Muscle of back (tissue), 11 donors: Measurements from ENCODE around the gene TBL1XR1. TPM values are rescaled to one million over a fixed set of nuclear protein-coding genes. Genes with fewer than 3 reads are reported as not detected.
"Not testable (repeated sequence)": the region's sequence is repeated elsewhere in the genome, so short reads cannot be mapped to it uniquely, and the experiment has no call there.

Experiments used
- DNase-seq, 3 donors: peaks; one replicate each; pipeline versions ENCODE4 v3.0.0 to v3.0.0-alpha.2; 2013
- polyA plus RNA-seq, 10 donors: library from polyadenylated mRNA; unstranded; fragments of 120-200 nt; gene quantifications; one replicate each; pipeline ENCODE4 v1.2.1, GENCODE V29; 2013; ENCODE audit not compliant: insufficient read length in 10 of 10

The TBL1XR1 gene
- polyA plus RNA-seq, 10 donors: 51.7 to 89.0 (median 71.1) TPM

- no peak for DNase-seq
Observed at GRCh38 chr3:177186306-177186705, 11.0 kb downstream of the TBL1XR1 start.

GRCh38 chr3:177185035-177185574 lies 12.2 kb downstream of the TBL1XR1 start:
- DNase-seq: no peak

GRCh38 chr3:177184602-177185001 lies 12.7 kb downstream of the TBL1XR1 start:
- DNase-seq: not testable (repeated sequence)

- DNase-seq: no peak
Observed at GRCh38 chr3:177182352-177182751, 14.9 kb downstream of the TBL1XR1 start.

- no peak for DNase-seq
Observed at GRCh38 chr3:177181418-177181817, 15.9 kb downstream of the TBL1XR1 start.

GRCh38 chr3:177180506-177180905 lies 16.8 kb downstream of the TBL1XR1 start:
- no peak for DNase-seq

- DNase-seq: no peak
Observed at GRCh38 chr3:177179281-177180067, 17.8 kb downstream of the TBL1XR1 start.

GRCh38 chr3:177177749-177178221 lies 19.5 kb downstream of the TBL1XR1 start:
- DNase-seq: no peak

GRCh38 chr3:177174607-177175170 lies 22.6 kb downstream of the TBL1XR1 start:
- no peak for DNase-seq

- DNase-seq: no peak
Observed at GRCh38 chr3:177169936-177170722, 27.2 kb downstream of the TBL1XR1 start.

- no peak for DNase-seq
Observed at GRCh38 chr3:177168431-177168830, 28.9 kb downstream of the TBL1XR1 start.

- no peak for DNase-seq
Observed at GRCh38 chr3:177162742-177163141, 34.5 kb downstream of the TBL1XR1 start.

GRCh38 chr3:177161603-177162002 lies 35.7 kb downstream of the TBL1XR1 start:
- DNase-seq: not testable (repeated sequence)

GRCh38 chr3:177158461-177158860 lies 38.8 kb downstream of the TBL1XR1 start:
- DNase-seq: peak in 1 of 3 donors; percentile 46

GRCh38 chr3:177157492-177157891 lies 39.8 kb downstream of the TBL1XR1 start:
- no peak for DNase-seq

GRCh38 chr3:177154733-177155132 lies 42.5 kb downstream of the TBL1XR1 start:
- DNase-seq: no peak

- peak; percentile 29 to 81 (median 32) for DNase-seq
Observed at GRCh38 chr3:177150970-177151627, 46.2 kb downstream of the TBL1XR1 start.

- peak in 2 of 3 donors; percentile 19 to 42 for DNase-seq
Observed at GRCh38 chr3:177150218-177150916, 46.9 kb downstream of the TBL1XR1 start.

- peak in 1 of 3 donors; percentile 40 for DNase-seq
Observed at GRCh38 chr3:177149106-177149505, 48.2 kb downstream of the TBL1XR1 start.

- DNase-seq: no peak
Observed at GRCh38 chr3:177147790-177148189, 49.5 kb downstream of the TBL1XR1 start.

- peak in 1 of 3 donors; percentile 45 for DNase-seq
Observed at GRCh38 chr3:177146646-177147045, 50.6 kb downstream of the TBL1XR1 start.
